Lower lobe of right lung (tissue), 2 donors: ENCODE results near the gene PDLIM5. TPM values are rescaled to one million over a fixed set of nuclear protein-coding genes. Genes with fewer than 3 reads are reported as not detected.
A peak's percentile ranks its signal among the peaks of the same experiment; 100 is the strongest.
"Not testable (repeated sequence)": the region's sequence is repeated elsewhere in the genome, so short reads cannot be mapped to it uniquely, and the experiment has no call there.

Experiments
- ATAC-seq, 2 donors: fragments of 200-7000 bp; cut with Tn5 transposase; one replicate each; pipeline ENCODE4 v1.9.1; 2020 to 2022; ENCODE audit warnings: mild to moderate bottlenecking in 2 of 2, moderate library complexity in 2 of 2
- DNase-seq: peaks from one replicate; pipeline ENCODE4 v3.0.0-alpha.2; 2020
- H3K27ac ChIP-seq: fragments of 200-600 bp; one replicate; pipeline ENCODE4 v1.8.0; 2022
- H3K27me3 ChIP-seq: fragments of 200-600 bp; one replicate; pipeline ENCODE4 v1.8.0; 2022; ENCODE audit warnings: low read depth
- H3K36me3 ChIP-seq: fragments of 200-600 bp; one replicate; pipeline ENCODE4 v1.8.0; 2022; ENCODE audit warnings: mild to moderate bottlenecking
- H3K4me1 ChIP-seq: fragments of 200-600 bp; one replicate; pipeline ENCODE4 v1.8.0; 2022
- H3K4me3 ChIP-seq: fragments of 200-600 bp; one replicate; pipeline ENCODE4 v1.8.0; 2022; ENCODE audit warnings: mild to moderate bottlenecking
- H3K9me3 ChIP-seq: fragments of 200-600 bp; one replicate; pipeline ENCODE4 v1.8.0; 2022
- CTCF ChIP-seq: fragments of 200-600 bp; IDR thresholded peaks from one replicate; pipeline ENCODE4 v1.8.0; 2022; ENCODE audit warnings: antibody characterized with exemption, mild to moderate bottlenecking
- intact Hi-C: fragments of 100-400 bp; cut with DNase I; formaldehyde crosslinking; loops from one replicate; pipeline ENCODE4 v1.11.0; 2022
- total RNA-seq: library from RNA; stranded (reverse); fragmentation: NEBNext Ultra II Directional; extraction: Animal tissue kit (Norgen Biotek cat#: 25700); gene quantifications from one replicate; pipeline ENCODE4 v1.2.1, GENCODE V29; 2021
- donor health status: DM: no; HTN: yes; CAD: no; lungs with severe emphysema.

Gene PDLIM5
- total RNA-seq, 1 donor from 2014 or later: 75.8 TPM

GRCh38 chr4:94546949-94547348, 95.2 kb downstream of the PDLIM5 start:
- intact Hi-C loops: no loop called here
- no peak for TF ChIP-seq CTCF
- no peaks in the 10 kb centered on the region for H3K27me3 ChIP-seq
- H3K4me1 ChIP-seq: peaks cover 17% of the 10 kb centered on the region
- no peak overlapping the region for H3K4me3 ChIP-seq
- no peak overlapping the region for H3K27ac ChIP-seq
- ATAC-seq (no peak), DNase-seq (no peak)
- H3K36me3 ChIP-seq: no peaks in the 10 kb centered on the region
- no peaks in the 10 kb centered on the region for H3K9me3 ChIP-seq

- no peak for TF ChIP-seq CTCF
- no peak overlapping the region for H3K4me3 ChIP-seq
- H3K4me1 ChIP-seq: peaks cover 17% of the 10 kb centered on the region
- H3K27me3 ChIP-seq: no peaks in the 10 kb centered on the region
- no peak for DNase-seq
- peak overlapping the region; percentile 8 for H3K27ac ChIP-seq
- ATAC-seq: peak; percentile 58 to 81
- intact Hi-C loops: no loop called here
- no peaks in the 10 kb centered on the region for H3K9me3 ChIP-seq
- H3K36me3 ChIP-seq: no peaks in the 10 kb centered on the region
Observed at GRCh38 chr4:94548571-94548970, 96.8 kb downstream of the PDLIM5 start.

DNA sequence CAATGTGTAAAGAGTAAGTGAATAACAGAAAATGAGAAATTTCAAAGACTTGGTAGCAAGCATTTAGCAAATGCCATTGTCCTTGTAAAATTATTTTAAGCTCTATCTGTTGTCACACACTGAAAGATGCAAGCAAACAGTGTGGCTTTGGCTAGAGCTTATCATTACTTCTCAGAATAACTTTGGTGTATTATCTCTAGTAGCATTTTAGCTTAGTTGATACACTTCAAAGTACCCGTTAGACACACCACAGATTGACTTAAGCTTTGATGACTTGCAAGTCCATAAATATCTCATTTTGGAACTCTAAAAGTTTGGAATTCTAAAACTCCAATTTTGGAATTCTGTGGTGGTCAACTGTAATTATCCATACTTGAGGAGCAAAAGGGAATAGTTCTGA, 98.6 kb downstream of the PDLIM5 start:
- no peak overlapping the region for H3K27ac ChIP-seq
- no peaks in the 10 kb centered on the region for H3K9me3 ChIP-seq
- H3K36me3 ChIP-seq: no peaks in the 10 kb centered on the region
- no peak for ATAC-seq
- H3K27me3 ChIP-seq: no peaks in the 10 kb centered on the region
- TF ChIP-seq CTCF: no peak
- H3K4me3 ChIP-seq: no peak overlapping the region
- intact Hi-C loops: no loop called here
- peaks cover 17% of the 10 kb centered on the region for H3K4me1 ChIP-seq
- DNase-seq: no peak

DNA sequence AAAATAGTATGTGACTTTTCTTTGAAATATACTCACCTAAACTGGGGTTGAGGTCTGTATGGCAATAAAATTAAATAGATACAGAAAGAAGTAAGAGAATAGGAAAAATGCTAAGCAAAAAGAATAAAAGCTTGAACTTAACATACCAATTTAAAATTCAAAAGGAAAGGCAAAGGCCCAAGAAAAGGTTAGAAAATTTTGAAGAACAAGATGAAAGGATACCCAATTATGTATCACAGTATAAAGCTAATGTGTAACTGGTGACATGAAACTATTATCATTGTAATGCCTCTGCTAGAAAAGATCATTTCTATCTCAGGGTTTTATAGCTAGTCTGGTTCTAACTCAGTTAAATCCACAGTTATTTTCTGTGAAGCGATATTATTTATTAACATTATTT, 99.1 kb downstream of the PDLIM5 start:
- no peak for DNase-seq
- intact Hi-C loops: no loop called here
- H3K4me3 ChIP-seq: no peak overlapping the region
- TF ChIP-seq CTCF: no peak
- H3K4me1 ChIP-seq: peaks cover 17% of the 10 kb centered on the region
- no peaks in the 10 kb centered on the region for H3K27me3 ChIP-seq
- no peaks in the 10 kb centered on the region for H3K36me3 ChIP-seq
- H3K27ac ChIP-seq: no peak overlapping the region
- ATAC-seq: no peak
- H3K9me3 ChIP-seq: no peaks in the 10 kb centered on the region

GRCh38 chr4:94551643-94552564, 100.2 kb downstream of the PDLIM5 start:
- no peak overlapping the region for H3K4me3 ChIP-seq
- intact Hi-C loops: no loop called here
- no peak for DNase-seq
- no peak for ATAC-seq
- peaks cover 17% of the 10 kb centered on the region for H3K4me1 ChIP-seq
- no peaks in the 10 kb centered on the region for H3K9me3 ChIP-seq
- no peaks in the 10 kb centered on the region for H3K27me3 ChIP-seq
- no peak overlapping the region for H3K27ac ChIP-seq
- H3K36me3 ChIP-seq: no peaks in the 10 kb centered on the region
- no peak for TF ChIP-seq CTCF

GRCh38 chr4:94556047-94556446, 104.3 kb downstream of the PDLIM5 start:
- H3K36me3 ChIP-seq, DNase-seq, intact Hi-C loops, H3K27me3 ChIP-seq, H3K9me3 ChIP-seq, ATAC-seq, H3K4me3 ChIP-seq, H3K27ac ChIP-seq, H3K4me1 ChIP-seq: not testable (repeated sequence)

DNA sequence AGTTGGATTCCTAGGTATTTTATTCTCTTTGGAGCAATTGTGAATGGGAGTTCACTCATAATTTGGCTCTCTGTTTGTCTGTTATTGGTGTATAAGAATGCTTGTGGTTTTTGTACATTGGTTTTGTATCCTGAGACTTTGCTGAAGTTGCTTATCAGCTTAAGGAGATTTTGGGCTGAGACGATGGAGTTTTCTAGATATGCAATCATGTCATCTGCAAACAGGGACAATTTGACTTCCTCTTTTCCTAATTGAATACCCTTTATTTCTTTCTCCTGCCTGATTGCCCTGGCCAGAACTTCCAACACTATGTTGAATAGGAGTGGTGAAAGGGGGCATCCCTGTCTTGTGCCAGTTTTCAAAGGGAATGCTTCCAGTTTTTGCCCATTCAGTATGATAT, 105.9 kb downstream of the PDLIM5 start:
- H3K4me3 ChIP-seq, intact Hi-C loops, H3K27me3 ChIP-seq, DNase-seq, H3K9me3 ChIP-seq, ATAC-seq, H3K27ac ChIP-seq, H3K36me3 ChIP-seq: not testable (repeated sequence)
- peaks cover 21% of the 10 kb centered on the region for H3K4me1 ChIP-seq
